Adrenal gland (tissue), 12 donors: ENCODE data around the gene DYRK1A. TPM values are rescaled to one million over a fixed set of nuclear protein-coding genes. Genes with fewer than 3 reads are reported as not detected.

ENCODE experiments used
- DNase-seq, 7 donors: peaks; one replicate each; pipeline ENCODE4 v3.0.0-alpha.2; 2019 to 2020
- H3K27ac ChIP-seq, 5 donors: fragments of 200-600 bp; sonication (generic) in 4 of 5; 1 replicate in 3 of 5; 2 replicates in 2 of 5; pipeline versions ENCODE4 v1.5.1 to v1.8.0; 2016 to 2020; ENCODE audit warnings: mild to moderate bottlenecking in 1 of 5
- H3K27me3 ChIP-seq: fragments of 200-600 bp; 2 replicates; pipeline ENCODE4 v1.8.0; 2021
- H3K36me3 ChIP-seq, 2 donors: fragments of 200-600 bp; replicated peaks in 1 of 2; 1 replicate in 1 of 2; 2 replicates in 1 of 2; pipeline versions ENCODE4 v1.5.1 to v1.8.0; 2018 to 2022
- H3K4me1 ChIP-seq, 2 donors: fragments of 200-600 bp; replicated peaks in 1 of 2; 1 replicate in 1 of 2; 2 replicates in 1 of 2; pipeline versions ENCODE4 v1.5.1 to v1.8.0; 2018 to 2021
- H3K4me3 ChIP-seq, 4 donors: fragments of 200-600 bp; sonication (generic) in 3 of 4; one replicate each; pipeline ENCODE4 v1.5.1; 2016 to 2018
- H3K9me3 ChIP-seq, 3 donors: fragments of 200-600 bp; sonication (generic) in 1 of 3; replicated peaks in 1 of 3; 1 replicate in 2 of 3; 2 replicates in 1 of 3; pipeline versions ENCODE4 v1.5.1 to v1.8.0; 2016 to 2021
- POLR2A ChIP-seq, 2 donors: fragments of 450-650 bp; IDR thresholded peaks; one replicate each; pipeline ENCODE4 v1.6.1; 2017; ENCODE audit warnings: antibody characterized with exemption in 2 of 2, mild to moderate bottlenecking in 2 of 2, moderate library complexity in 1 of 2
- WGBS, 4 donors: extraction: QIAGEN DNeasy Blood & Tissue Kit in 2 of 4; methylation state at CpG; one replicate each; pipeline versions ENCODE4 v1.1.5 to v1.1.7; 2013 to 2017; 5-methylcytosine and 5-hydroxymethylcytosine counted together
- intact Hi-C, 2 donors: fragments of 100-400 bp; cut with DNase I; formaldehyde crosslinking; loops; one replicate each; pipeline versions ENCODE4 v1.14.1 to v1.15.0; 2022 to 2023
- polyA plus RNA-seq, 3 donors: library from polyadenylated mRNA; stranded (reverse); fragments of 200-250 nt in 2 of 3; fragments of 350-450 nt in 1 of 3; fragmentation: Illumina TruSeq in 1 of 3; extraction: RNeasy Lipid Tissue Mini Kit (QIAGEN cat#74804) in 1 of 3; gene quantifications; one replicate each; pipeline ENCODE4 v1.2.3, GENCODE V29; 2013 to 2014
- total RNA-seq, 9 donors: library from RNA; depleted of rRNA in 4 of 9; stranded (reverse); fragments of >200 nt in 4 of 9; fragments of 120-200 nt in 1 of 9; fragmentation: NEBNext Ultra II Directional in 1 of 9; extraction: Animal tissue kit (Norgen Biotek cat#: 25700) in 1 of 9; gene quantifications; one replicate each; pipeline versions ENCODE4 v1.1.0 to v1.2.4, GENCODE V29; 2013 to 2023
- TF ChIP-seq, protein P1 (sequence below), 6 experiments: fragments of 450-650 bp in 4 of 6; fragments of 200-600 bp in 2 of 6; sonication (generic) in 1 of 6; IDR thresholded peaks; 1 replicate in 5 of 6; 2 replicates in 1 of 6; pipeline versions ENCODE4 v1.5.1 to v1.8.0; 2016 to 2021; ENCODE audit warnings: antibody characterized with exemption in 6 of 6, mild to moderate bottlenecking in 2 of 6, moderate library complexity in 1 of 6
- donor health status: healthy with polysubstance abuse.
- donor health status: Bipolar disorder and iron deficiency.
- donor health status: DM: yes; HTN: yes; CAD: no.
- donor health status: DM: no; HTN: no; CAD: no.
- donor health status: DM: no; HTN: no; CAD: no.
- donor health status: DM: yes; HTN: yes; CAD: no.

DYRK1A gene
- total and polyA plus RNA-seq, 12 donors: 23.6 to 92.3 (median 57.7) TPM

- 88 to 93% (median 91%) methylated on average over 4 of the region's 4 CpGs for WGBS, 4 donors
- no peaks in the 10 kb centered on the region for H3K9me3 ChIP-seq
- H3K4me3 ChIP-seq: no peak overlapping the region
- TF ChIP-seq, protein P1, sequence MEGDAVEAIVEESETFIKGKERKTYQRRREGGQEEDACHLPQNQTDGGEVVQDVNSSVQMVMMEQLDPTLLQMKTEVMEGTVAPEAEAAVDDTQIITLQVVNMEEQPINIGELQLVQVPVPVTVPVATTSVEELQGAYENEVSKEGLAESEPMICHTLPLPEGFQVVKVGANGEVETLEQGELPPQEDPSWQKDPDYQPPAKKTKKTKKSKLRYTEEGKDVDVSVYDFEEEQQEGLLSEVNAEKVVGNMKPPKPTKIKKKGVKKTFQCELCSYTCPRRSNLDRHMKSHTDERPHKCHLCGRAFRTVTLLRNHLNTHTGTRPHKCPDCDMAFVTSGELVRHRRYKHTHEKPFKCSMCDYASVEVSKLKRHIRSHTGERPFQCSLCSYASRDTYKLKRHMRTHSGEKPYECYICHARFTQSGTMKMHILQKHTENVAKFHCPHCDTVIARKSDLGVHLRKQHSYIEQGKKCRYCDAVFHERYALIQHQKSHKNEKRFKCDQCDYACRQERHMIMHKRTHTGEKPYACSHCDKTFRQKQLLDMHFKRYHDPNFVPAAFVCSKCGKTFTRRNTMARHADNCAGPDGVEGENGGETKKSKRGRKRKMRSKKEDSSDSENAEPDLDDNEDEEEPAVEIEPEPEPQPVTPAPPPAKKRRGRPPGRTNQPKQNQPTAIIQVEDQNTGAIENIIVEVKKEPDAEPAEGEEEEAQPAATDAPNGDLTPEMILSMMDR (IDR thresholded peaks at IDR 0.05): no peak
- TF ChIP-seq POLR2A (IDR thresholded peaks at IDR 0.05): no peak
- no peaks in the 10 kb centered on the region for H3K36me3 ChIP-seq
- no peak for DNase-seq
- H3K27ac ChIP-seq: no peak overlapping the region
- no peaks in the 10 kb centered on the region for H3K27me3 ChIP-seq
- no peaks in the 10 kb centered on the region for H3K4me1 ChIP-seq
- intact Hi-C loops: no loop called here
These were observed 161.1 kb downstream of the DYRK1A start for GRCh38 chr21:37527716-37528115.

GRCh38 chr21:37528150-37528937 is 161.8 kb downstream of the DYRK1A start:
- whole genome bisulfite sequencing, 4 donors: 78 to 82% (median 81%) methylated on average over 11 to 12 of the region's 12 CpGs
- H3K4me1 ChIP-seq: no peaks in the 10 kb centered on the region
- DNase-seq: no peak
- no peaks in the 10 kb centered on the region for H3K36me3 ChIP-seq
- no peak overlapping the region for H3K27ac ChIP-seq
- TF ChIP-seq POLR2A (IDR thresholded peaks at IDR 0.05): no peak
- TF ChIP-seq, protein P1 (IDR thresholded peaks at IDR 0.05): no peak
- intact Hi-C loops: no loop called here
- H3K27me3 ChIP-seq: no peaks in the 10 kb centered on the region
- no peak overlapping the region for H3K4me3 ChIP-seq
- H3K9me3 ChIP-seq: no peaks in the 10 kb centered on the region

GRCh38 chr21:37529649-37530048 is 163.1 kb downstream of the DYRK1A start:
- intact Hi-C loops: no loop called here
- H3K36me3 ChIP-seq: no peaks in the 10 kb centered on the region
- no peaks in the 10 kb centered on the region for H3K27me3 ChIP-seq
- WGBS, 4 donors: 57 to 89% (median 74%) methylated on average over 3 to 6 of the region's 6 CpGs
- DNase-seq: no peak
- H3K4me3 ChIP-seq: no peak overlapping the region
- H3K9me3 ChIP-seq: no peaks in the 10 kb centered on the region
- no peaks in the 10 kb centered on the region for H3K4me1 ChIP-seq
- no peak overlapping the region for H3K27ac ChIP-seq
- TF ChIP-seq POLR2A (IDR thresholded peaks at IDR 0.05): no peak
- TF ChIP-seq, protein P1 (IDR thresholded peaks at IDR 0.05): no peak

GRCh38 chr21:37530901-37531351 is 164.4 kb downstream of the DYRK1A start:
- TF ChIP-seq, protein P1 (IDR thresholded peaks at IDR 0.05): no peak
- TF ChIP-seq POLR2A (IDR thresholded peaks at IDR 0.05): no peak
- H3K9me3 ChIP-seq: no peaks in the 10 kb centered on the region
- H3K4me1 ChIP-seq: no peaks in the 10 kb centered on the region
- no peaks in the 10 kb centered on the region for H3K36me3 ChIP-seq
- H3K4me3 ChIP-seq: no peak overlapping the region
- no peaks in the 10 kb centered on the region for H3K27me3 ChIP-seq
- 44 to 66% (median 50%) methylated on average over 7 to 13 of the region's 13 CpGs for WGBS, 4 donors
- intact Hi-C loops: no loop called here
- DNase-seq: no peak
- no peak overlapping the region for H3K27ac ChIP-seq
